ENCODE results near the gene SLC35E2B. TPM values are rescaled to one million over a fixed set of nuclear protein-coding genes. Genes with fewer than 3 reads are reported as not detected.

SLC35E2B gene
- total and polyA plus RNA-seq, 2 of the 8 experiments (the other 6 are each of a cell fraction or from before 2014, with no cell fraction given): 25.9 to 46.7 TPM

- Histone ChIP-seq H3K36me3 (ENCODE audit: control insufficient read depth in 2 of 4, insufficient read depth in 4 of 4, low read length in 3 of 4) (no peaks in the 10 kb centered on the region), H3K27ac (ENCODE audit: low read depth, low read length) (no peak overlapping the region), H3K4ac (replicated peaks; ENCODE audit: insufficient read length, low read depth, low read length) (no peak overlapping the region), H3K23me2 (ENCODE audit: low read depth, low read length) (no peaks in the 10 kb centered on the region; the same call in 1 of the 2 replicates), H3K18ac (ENCODE audit: extremely low read depth, low read length) (no peak overlapping the region), H2BK12ac (ENCODE audit: low read depth, low read length) (no peak overlapping the region), H3K9ac (replicated peaks in 1 of 4; ENCODE audit: extremely low read depth in 1 of 4, low read depth in 3 of 4, low read length in 3 of 4) (no peak overlapping the region), H3K4me1 (replicated peaks in 1 of 4; ENCODE audit: control insufficient read depth in 3 of 4, insufficient read depth in 4 of 4, low read length in 3 of 4) (peaks cover 0 to 6% (median 3%) of the 10 kb centered on the region in 4 experiments; a peak in 5 of 7 replicates), H3K23ac (ENCODE audit: insufficient read length) (no peak overlapping the region), H3K4me2 (ENCODE audit: insufficient read depth in 1 of 2, low read depth in 2 of 2, low read length in 2 of 2) (no peak overlapping the region), H4K91ac (replicated peaks; ENCODE audit: insufficient read length, low read length) (no peak overlapping the region), H4K5ac (ENCODE audit: insufficient read length, low read depth, low read length) (no peak overlapping the region), H3K27me3 (replicated peaks in 1 of 4; ENCODE audit: control insufficient read depth in 3 of 4, extremely low read depth in 1 of 4, insufficient read depth in 3 of 4, low read length in 3 of 4) (no peaks in the 10 kb centered on the region; a peak in 1 of 7 replicates), H2BK20ac (ENCODE audit: low read length) (no peak overlapping the region), H4K20me1 (replicated peaks in 1 of 2; ENCODE audit: control insufficient read depth in 1 of 2, insufficient read depth in 2 of 2, low read length in 2 of 2) (peaks cover 5 to 21% of the 10 kb centered on the region in 2 experiments), H4K8ac (ENCODE audit: extremely low read depth, insufficient read depth, low read length) (no peak overlapping the region; the same call in 1 of the 2 replicates), H3K79me1 (ENCODE audit: low read depth, low read length) (no peaks in the 10 kb centered on the region; the same call in none of the 2 replicates), H2AK5ac (ENCODE audit: low read depth, low read length) (no peak overlapping the region), H2BK5ac (ENCODE audit: low read depth, low read length) (no peak overlapping the region), H3K56ac (replicated peaks; ENCODE audit: insufficient read length, low read depth, low read length) (no peak overlapping the region), H3K14ac (ENCODE audit: insufficient read length) (no peak overlapping the region), H2BK15ac (ENCODE audit: low read length) (no peak overlapping the region), H3K4me3 (ENCODE audit: extremely low read depth in 1 of 4, insufficient read depth in 2 of 4, low read depth in 3 of 4, low read length in 4 of 4) (no peak overlapping the region), H2BK120ac (replicated peaks; ENCODE audit: low read depth, low read length) (no peak overlapping the region), H3K9me3 (ENCODE audit: insufficient read depth in 2 of 2, low read depth in 1 of 2, low read length in 1 of 2) (no peaks in the 10 kb centered on the region), H3K79me2 (ENCODE audit: control insufficient read depth in 1 of 2, insufficient read depth in 2 of 2, low read length in 2 of 2) (no peaks in the 10 kb centered on the region), H2AFZ (ENCODE audit: low read length) (no peak overlapping the region)
- no peak for TF ChIP-seq CBX5 (IDR thresholded peaks at IDR 0.05; ENCODE audit: low read depth, low read length)
- TF ChIP-seq EZH2 (IDR thresholded peaks at IDR 0.05; ENCODE audit: low read depth, low read length, severe bottlenecking): no peak
- no peak for TF ChIP-seq E2F6 (IDR thresholded peaks at IDR 0.05)
- TF ChIP-seq SP2 (IDR thresholded peaks at IDR 0.05; ENCODE audit: low read length): no peak
- no peak for TF ChIP-seq CTBP2 (IDR thresholded peaks at IDR 0.05; ENCODE audit: borderline replicate concordance, insufficient read depth, insufficient read length, low read length)
- TF ChIP-seq RXRA (IDR thresholded peaks at IDR 0.05; ENCODE audit: insufficient read depth, low read depth, low read length): no peak
- TF ChIP-seq ASH2L (IDR thresholded peaks at IDR 0.05; ENCODE audit: low read length): no peak
- TF ChIP-seq HDAC6 (IDR thresholded peaks at IDR 0.05; ENCODE audit: low read depth, low read length): no peak
- no peak for TF ChIP-seq RNF2 (IDR thresholded peaks at IDR 0.05; ENCODE audit: borderline replicate concordance, low read depth, low read length, missing control alignments, poor library complexity, severe bottlenecking)
- TF ChIP-seq SIRT6 (IDR thresholded peaks at IDR 0.05; ENCODE audit: low read length): no peak
- no peak for DNase-seq (ENCODE audit: low read depth in 1 of 2, low spot score in 2 of 2)
- FAIRE-seq: no peak
- ChIA-PET CTCF (ENCODE audit: partially characterized antibody) (interaction anchor here (0.6 to 3.3 kb wide), 15 partner anchors 8 to 321 kb away, joined by 3 to 21 read pairs (median 4); no protein-coding TSS in a partner anchor), POLR2A (ENCODE audit: partially characterized antibody) (interaction anchor here (0.6 to 1.2 kb wide), 2 partner anchors 23 to 609 kb away, joined by 4 read pairs; no protein-coding TSS in a partner anchor)
- 92% methylated on average over 21 of the region's 31 CpGs; no CpG with 5 or more reads in 1 of the 2 experiments for WGBS, 2 experiments (ENCODE audit: extremely low coverage in 1 of 2, insufficient coverage in 1 of 2, insufficient read length in 1 of 2, insufficient replicate concordance in 2 of 2, low coverage in 1 of 2, low lambda C conversion rate in 2 of 2, missing lambda C conversion rate in 1 of 2)
Observed at GRCh38 chr1:1621173-1622009, 71.2 kb downstream of the SLC35E2B start.

Data from H1 (cell line).